Right lobe of liver (tissue), 6 donors: ENCODE results near the gene ASPSCR1. TPM values are rescaled to one million over a fixed set of nuclear protein-coding genes. Genes with fewer than 3 reads are reported as not detected.

Experiments used
- ATAC-seq, 4 donors: fragments of 200-7000 bp; cut with Tn5 transposase; one replicate each; pipeline ENCODE4 v1.9.1; 2020; ENCODE audit warnings: mild to moderate bottlenecking in 4 of 4, moderate library complexity in 4 of 4
- DNase-seq, 3 donors: peaks; one replicate each; pipeline ENCODE4 v3.0.0-alpha.2; 2020
- H3K27ac ChIP-seq, 3 donors: fragments of 200-600 bp; one replicate each; pipeline ENCODE4 v1.8.0; 2022
- H3K27me3 ChIP-seq, 2 donors: fragments of 200-600 bp; one replicate each; pipeline ENCODE4 v1.8.0; 2022
- H3K36me3 ChIP-seq, 4 donors: fragments of 200-600 bp; sonication (generic) in 1 of 4; one replicate each; pipeline versions ENCODE4 v1.5.1 to v1.8.0; 2017 to 2022; ENCODE audit warnings: control low read depth in 1 of 4
- H3K4me1 ChIP-seq, 4 donors: fragments of 200-600 bp; sonication (generic) in 1 of 4; one replicate each; pipeline versions ENCODE4 v1.5.1 to v1.8.0; 2017 to 2022; ENCODE audit warnings: control low read depth in 1 of 4
- H3K4me3 ChIP-seq, 3 donors: fragments of 200-600 bp; one replicate each; pipeline ENCODE4 v1.8.0; 2022
- H3K9me3 ChIP-seq, 4 donors: fragments of 200-600 bp; sonication (generic) in 1 of 4; one replicate each; pipeline versions ENCODE4 v1.5.1 to v1.8.0; 2017 to 2022; ENCODE audit warnings: control low read depth in 1 of 4
- POLR2A ChIP-seq: fragments of 450-650 bp; IDR thresholded peaks from one replicate; pipeline ENCODE4 v1.6.1; 2017; ENCODE audit warnings: antibody characterized with exemption, mild to moderate bottlenecking
- WGBS: methylation state at CpG from one replicate; pipeline ENCODE4 v1.1.6; 2018; ENCODE audit warnings: low coverage, low lambda C conversion rate; ENCODE audit not compliant: insufficient coverage; ENCODE audit errors: missing lambda C conversion rate; 5-methylcytosine and 5-hydroxymethylcytosine counted together
- intact Hi-C, 2 donors: fragments of 100-400 bp; cut with DNase I; formaldehyde crosslinking; loops; one replicate each; pipeline versions ENCODE4 v1.11.2 to v1.14.1; 2022
- total RNA-seq, 6 experiments: library from RNA; depleted of rRNA in 2 of 6; stranded (reverse); fragments of >200 nt in 2 of 6; fragmentation: NEBNext Ultra II Directional in 3 of 6; extraction: Animal tissue kit (Norgen Biotek cat#: 25700) in 3 of 6; gene quantifications; one replicate each; pipeline versions ENCODE4 v1.1.0 to v1.2.4, GENCODE V29; 2016 to 2023
- TF ChIP-seq, protein P1 (sequence below), 4 donors: fragments of 200-600 bp in 3 of 4; fragments of 450-650 bp in 1 of 4; IDR thresholded peaks; one replicate each; pipeline versions ENCODE4 v1.5.1 to v1.8.0; 2016 to 2022; ENCODE audit warnings: antibody characterized with exemption in 4 of 4, mild to moderate bottlenecking in 2 of 4
- donor health status: DM: no; HTN: yes; CAD: no.
- donor health status: DM: no; HTN: no; CAD: no.
- donor health status: DM: no; HTN: no; CAD: no.
- donor health status: DM: no; HTN: yes; CAD: no.
- donor health status: DM: no; HTN: yes; CAD: no.

Gene ASPSCR1
- total RNA-seq, 6 experiments from 2014 or later: 24.4 to 55.6 (median 32.9) TPM

DNA sequence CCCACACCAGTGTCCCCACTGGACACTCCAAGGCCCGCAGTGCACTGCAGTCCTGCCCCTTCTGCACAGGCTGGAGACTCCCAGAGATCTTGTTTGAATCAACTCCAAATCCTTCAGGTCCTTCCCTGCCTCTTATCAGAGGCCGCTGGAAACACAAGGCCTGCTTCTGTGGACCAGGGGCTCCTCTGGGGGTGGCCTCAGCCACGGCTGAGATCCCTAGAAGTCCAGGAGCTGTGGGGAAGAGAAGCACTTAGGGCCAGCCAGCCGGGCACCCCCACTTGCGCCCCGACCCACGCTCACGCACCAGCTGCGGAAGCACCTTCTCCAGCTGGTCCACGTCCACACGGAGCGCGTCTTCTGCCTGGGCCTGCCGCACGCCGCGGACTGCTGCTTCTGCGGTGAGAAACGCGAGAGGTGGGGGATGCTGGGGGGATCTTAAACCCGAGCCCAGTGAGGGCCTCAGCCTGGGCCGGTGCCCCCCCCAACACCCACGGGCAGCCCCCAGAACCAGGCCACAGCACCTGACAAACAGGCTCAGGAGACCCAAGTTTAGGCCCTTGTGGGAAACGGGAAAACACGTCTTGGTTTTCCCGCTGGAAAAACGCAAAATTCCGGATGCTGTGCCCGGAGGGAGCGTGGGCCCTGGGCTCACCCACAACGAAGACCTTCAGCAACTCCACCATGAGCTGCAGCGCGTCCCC is 41.7 kb downstream of the ASPSCR1 start:
- no peaks in the 10 kb centered on the region for H3K9me3 ChIP-seq
- H3K27me3 ChIP-seq: no peaks in the 10 kb centered on the region
- intact Hi-C loops: loop anchor here (5.0 to 10.0 kb wide), 3 partner anchors 57 to 134 kb away; partner anchors contain the start of gene NOTUM (in 1 of the 2)
- peaks cover 0 to 24% (median 6%) of the 10 kb centered on the region in 4 donors for H3K4me1 ChIP-seq
- DNase-seq (no peak), ATAC-seq (no peak)
- H3K27ac ChIP-seq: no peak overlapping the region
- TF ChIP-seq, protein P1, sequence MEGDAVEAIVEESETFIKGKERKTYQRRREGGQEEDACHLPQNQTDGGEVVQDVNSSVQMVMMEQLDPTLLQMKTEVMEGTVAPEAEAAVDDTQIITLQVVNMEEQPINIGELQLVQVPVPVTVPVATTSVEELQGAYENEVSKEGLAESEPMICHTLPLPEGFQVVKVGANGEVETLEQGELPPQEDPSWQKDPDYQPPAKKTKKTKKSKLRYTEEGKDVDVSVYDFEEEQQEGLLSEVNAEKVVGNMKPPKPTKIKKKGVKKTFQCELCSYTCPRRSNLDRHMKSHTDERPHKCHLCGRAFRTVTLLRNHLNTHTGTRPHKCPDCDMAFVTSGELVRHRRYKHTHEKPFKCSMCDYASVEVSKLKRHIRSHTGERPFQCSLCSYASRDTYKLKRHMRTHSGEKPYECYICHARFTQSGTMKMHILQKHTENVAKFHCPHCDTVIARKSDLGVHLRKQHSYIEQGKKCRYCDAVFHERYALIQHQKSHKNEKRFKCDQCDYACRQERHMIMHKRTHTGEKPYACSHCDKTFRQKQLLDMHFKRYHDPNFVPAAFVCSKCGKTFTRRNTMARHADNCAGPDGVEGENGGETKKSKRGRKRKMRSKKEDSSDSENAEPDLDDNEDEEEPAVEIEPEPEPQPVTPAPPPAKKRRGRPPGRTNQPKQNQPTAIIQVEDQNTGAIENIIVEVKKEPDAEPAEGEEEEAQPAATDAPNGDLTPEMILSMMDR (IDR thresholded peaks at IDR 0.05): no peak
- no peak for TF ChIP-seq POLR2A
- 75% methylated on average over 4 of the region's 33 CpGs for WGBS
- H3K4me3 ChIP-seq: no peak overlapping the region
- peaks cover 0 to 8% (median 0%) of the 10 kb centered on the region in 4 donors for H3K36me3 ChIP-seq

DNA sequence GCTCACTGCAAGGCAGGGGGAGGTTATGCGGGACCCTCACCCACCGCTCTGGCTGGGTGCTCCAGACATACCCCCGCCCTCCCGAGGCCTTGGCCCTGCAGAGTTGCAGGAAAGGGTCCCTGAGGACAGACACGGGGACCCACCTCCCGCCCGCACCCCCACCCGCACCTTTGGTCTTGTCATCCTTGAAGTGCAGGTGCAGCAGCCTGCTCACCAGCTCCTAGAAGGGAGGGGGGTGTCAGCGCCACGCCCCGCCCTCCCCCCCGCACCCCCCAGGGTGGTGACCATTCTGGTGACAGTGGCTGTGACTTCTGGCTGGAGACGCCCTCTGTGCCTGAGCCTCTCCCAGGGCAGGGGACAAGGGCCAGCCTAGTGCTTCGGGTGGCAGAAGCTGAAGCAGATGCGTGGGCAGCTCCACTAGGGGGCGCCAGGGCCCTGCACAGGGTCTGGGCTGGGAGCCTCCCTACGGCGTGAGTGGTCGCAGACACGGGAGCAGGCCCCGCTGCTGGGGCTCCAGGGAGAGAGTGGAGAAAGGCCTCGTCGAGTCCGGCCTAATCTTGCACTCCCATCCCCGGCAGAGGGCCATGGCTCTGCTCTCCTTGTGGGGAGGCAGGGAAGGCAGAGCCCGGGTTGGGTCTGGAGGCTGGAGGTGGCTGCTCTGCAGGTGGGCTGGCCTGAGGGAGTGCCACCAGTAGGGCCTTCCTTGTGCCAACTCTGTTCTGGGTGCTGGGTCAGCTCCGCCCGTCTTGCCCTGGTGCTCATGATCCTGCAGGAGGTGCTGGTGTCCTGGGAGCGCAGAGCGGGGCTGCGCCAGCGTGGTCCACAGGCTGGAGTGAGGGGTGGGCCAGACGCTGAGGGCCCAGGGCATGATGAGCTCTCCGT is 42.5 kb downstream of the ASPSCR1 start:
- TF ChIP-seq POLR2A: no peak
- TF ChIP-seq, protein P1 (IDR thresholded peaks at IDR 0.05): peak; percentile 56 to 75 (median 70)
- intact Hi-C loops: loop anchor here (5.0 to 10.0 kb wide), 3 partner anchors 58 to 135 kb away; partner anchors contain the start of gene NOTUM (in 1 of the 2)
- ATAC-seq: peak in 2 of 4 donors; percentile 5 to 20
- Histone ChIP-seq H3K36me3 (peaks cover 0 to 8% (median 0%) of the 10 kb centered on the region in 4 donors), H3K9me3 (no peaks in the 10 kb centered on the region), H3K4me3 (no peak overlapping the region), H3K4me1 (peaks cover 0 to 26% (median 7%) of the 10 kb centered on the region in 4 donors), H3K27ac (no peak overlapping the region), H3K27me3 (no peaks in the 10 kb centered on the region)
- WGBS: 22% methylated on average over 6 of the region's 34 CpGs
- peak; percentile 65 to 80 (median 79) for DNase-seq

DNA sequence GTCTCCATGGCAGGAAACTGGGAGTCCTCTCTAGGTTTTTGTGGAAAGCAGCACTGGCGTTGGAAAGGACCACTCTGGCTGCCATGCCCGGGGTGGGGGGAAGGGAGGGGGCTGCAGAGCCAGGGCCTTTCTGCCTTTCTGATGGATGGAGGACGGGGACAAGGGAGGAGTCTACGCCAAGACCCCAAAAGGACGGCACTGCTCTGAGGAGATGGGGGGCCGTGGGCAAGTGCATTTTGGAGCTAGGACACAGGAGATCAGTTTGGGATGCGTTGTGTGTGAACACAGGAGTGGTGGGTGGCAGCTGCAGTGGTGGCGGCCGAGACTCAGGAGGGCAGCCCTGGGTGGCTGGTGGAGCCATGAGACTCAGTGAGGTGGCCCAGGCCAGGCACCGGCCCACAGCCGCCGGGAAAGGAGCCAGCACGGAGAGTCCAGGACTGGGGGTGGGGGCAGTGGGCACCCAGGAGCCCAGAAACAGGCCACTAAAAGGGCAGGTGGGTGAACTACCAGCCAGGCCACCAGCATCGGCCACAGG is 43.2 kb downstream of the ASPSCR1 start:
- H3K36me3 ChIP-seq: peaks cover 0 to 8% (median 0%) of the 10 kb centered on the region in 4 donors
- H3K9me3 ChIP-seq: no peaks in the 10 kb centered on the region
- intact Hi-C loops: no loop called here
- 68% methylated on average over 9 of the region's 14 CpGs for WGBS
- DNase-seq (no peak), ATAC-seq (no peak)
- TF ChIP-seq, protein P1 (IDR thresholded peaks at IDR 0.05): no peak
- TF ChIP-seq POLR2A: no peak
- no peak overlapping the region for H3K27ac ChIP-seq
- H3K27me3 ChIP-seq: no peaks in the 10 kb centered on the region
- H3K4me3 ChIP-seq: no peak overlapping the region
- peaks cover 0 to 26% (median 10%) of the 10 kb centered on the region in 4 donors for H3K4me1 ChIP-seq

DNA sequence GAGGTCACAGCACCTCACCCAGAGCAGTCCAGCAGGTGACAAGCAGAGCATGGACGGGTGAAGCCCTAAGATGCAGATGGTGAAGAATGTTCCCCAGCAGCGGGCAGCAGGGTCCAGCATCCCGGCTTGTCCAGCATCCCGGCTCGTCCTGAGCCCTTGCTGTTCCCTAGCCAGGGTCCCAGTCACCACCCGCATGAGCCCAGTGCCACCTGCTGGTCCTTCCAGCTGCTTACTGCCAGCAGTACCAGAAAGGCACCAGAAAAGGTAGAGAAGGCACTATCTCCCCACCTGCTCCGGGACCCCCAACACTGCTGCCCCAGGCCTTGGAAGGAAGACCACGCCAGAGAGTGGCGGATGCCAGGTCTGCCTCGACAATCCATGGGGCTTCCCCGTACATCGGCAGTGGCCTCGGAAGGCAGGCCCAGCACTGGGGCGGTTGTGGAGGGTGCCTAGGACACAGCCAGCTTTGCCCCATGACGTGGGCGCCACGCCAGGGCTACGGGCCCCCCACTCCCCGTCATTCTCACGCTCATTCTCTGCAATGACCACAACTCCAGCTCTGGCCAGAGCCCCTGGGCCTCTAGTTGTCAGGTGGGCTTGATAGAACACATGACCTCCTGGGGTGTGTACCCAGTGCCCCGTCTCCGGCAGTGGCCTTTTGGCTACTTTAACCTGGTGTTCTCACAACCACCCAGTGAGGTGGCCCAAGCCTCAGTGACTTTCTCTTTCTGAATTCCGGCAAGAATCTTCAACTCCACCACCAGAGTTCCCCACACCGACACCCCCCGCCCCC is 43.9 kb downstream of the ASPSCR1 start:
- intact Hi-C loops: no loop called here
- peak overlapping the region in 1 of 3 donors; percentile 39 for H3K27ac ChIP-seq

More for the DNA sequence above, 43.9 kb downstream of the ASPSCR1 start:
- peaks cover 0 to 32% (median 13%) of the 10 kb centered on the region in 4 donors for H3K4me1 ChIP-seq
- ATAC-seq (peak; percentile 22 to 39 (median 27)), DNase-seq (peak; percentile 82 to 87 (median 86))
- H3K4me3 ChIP-seq: peak overlapping the region in 2 of 3 donors; percentile 84 to 94
- WGBS: 9% methylated on average over 7 of the region's 25 CpGs
- no peaks in the 10 kb centered on the region for H3K27me3 ChIP-seq
- H3K9me3 ChIP-seq: no peaks in the 10 kb centered on the region
- TF ChIP-seq POLR2A: no peak
- TF ChIP-seq, protein P1 (IDR thresholded peaks at IDR 0.05): peak; percentile 77 to 85 (median 80)
- H3K36me3 ChIP-seq: peaks cover 0 to 8% (median 0%) of the 10 kb centered on the region in 4 donors
